ES-I3 (cell line): ENCODE data around the gene RASD1.
"Not testable (repeated sequence)": the region's sequence is repeated elsewhere in the genome, so short reads cannot be mapped to it uniquely, and the experiment has no call there.

Experiments used
- H3K36me3 ChIP-seq: 2 replicates; pipeline ENCODE4 v1.6.1; 2013; ENCODE audit warnings: mild to moderate bottlenecking, low read length, control low read depth, moderate library complexity; ENCODE audit not compliant: insufficient read depth
- H3K4me1 ChIP-seq: 2 replicates; pipeline ENCODE4 v1.6.1; 2013; ENCODE audit warnings: mild to moderate bottlenecking, control low read depth, low read length; ENCODE audit not compliant: insufficient read depth
- H3K9ac ChIP-seq: 2 replicates; pipeline ENCODE4 v1.6.1; 2013; ENCODE audit warnings: low read depth, mild to moderate bottlenecking, low read length, moderate library complexity
- H3K9me3 ChIP-seq: 2 replicates; pipeline ENCODE4 v1.6.1; 2013; ENCODE audit warnings: mild to moderate bottlenecking, low read length, moderate library complexity; ENCODE audit not compliant: control insufficient read depth, insufficient read depth

Gene RASD1

GRCh38 chr17:17491031-17491471 lies 5.1 kb downstream of the RASD1 start:
- Histone ChIP-seq H3K9ac (no peak overlapping the region), H3K36me3 (no peaks in the 10 kb centered on the region; the same call in none of the 2 replicates), H3K4me1 (peaks cover 15% of the 10 kb centered on the region; the same call in 1 of the 2 replicates), H3K9me3 (no peaks in the 10 kb centered on the region)

GRCh38 chr17:17487998-17488397 lies 8.2 kb downstream of the RASD1 start:
- Histone ChIP-seq H3K36me3 (no peaks in the 10 kb centered on the region; the same call in none of the 2 replicates), H3K9ac (no peak overlapping the region), H3K9me3 (no peaks in the 10 kb centered on the region), H3K4me1 (peaks cover 4% of the 10 kb centered on the region; the same call in 1 of the 2 replicates)

- not testable (repeated sequence) for H3K36me3 ChIP-seq, H3K9ac ChIP-seq, H3K9me3 ChIP-seq, H3K4me1 ChIP-seq
Measured at GRCh38 chr17:17486416-17486815, 9.8 kb downstream of the RASD1 start.

- Histone ChIP-seq H3K9ac (no peak overlapping the region), H3K36me3 (peaks cover 2% of the 10 kb centered on the region; the same call in 1 of the 2 replicates), H3K4me1 (0 out of 2 replicates have a peak, but pooled peaks cover 5% of the 10 kb centered on the region), H3K9me3 (no peaks in the 10 kb centered on the region)
Measured at GRCh38 chr17:17485420-17485819, 10.8 kb downstream of the RASD1 start.

- no peaks in the 10 kb centered on the region for H3K9me3 ChIP-seq
- peaks cover 2% of the 10 kb centered on the region; the same call in 1 of the 2 replicates for H3K36me3 ChIP-seq
- H3K9ac ChIP-seq = no peak overlapping the region
- 0 out of 2 replicates have a peak, but pooled peaks cover 5% of the 10 kb centered on the region for H3K4me1 ChIP-seq
Measured at GRCh38 chr17:17484451-17484899, 11.7 kb downstream of the RASD1 start.

GRCh38 chr17:17481860-17482259 lies 14.3 kb downstream of the RASD1 start:
- no peaks in the 10 kb centered on the region for H3K9me3 ChIP-seq
- peaks cover 2% of the 10 kb centered on the region; the same call in 1 of the 2 replicates for H3K36me3 ChIP-seq
- 0 out of 2 replicates have a peak, but pooled peaks cover 9% of the 10 kb centered on the region for H3K4me1 ChIP-seq
- H3K9ac ChIP-seq = no peak overlapping the region

- no peaks in the 10 kb centered on the region for H3K9me3 ChIP-seq
- H3K36me3 ChIP-seq = peaks cover 2% of the 10 kb centered on the region; the same call in 1 of the 2 replicates
- H3K9ac ChIP-seq = no peak overlapping the region
- 0 out of 2 replicates have a peak, but pooled peaks cover 9% of the 10 kb centered on the region for H3K4me1 ChIP-seq
Measured at GRCh38 chr17:17480593-17481148, 15.5 kb downstream of the RASD1 start.

- peaks cover 2% of the 10 kb centered on the region; the same call in 1 of the 2 replicates for H3K36me3 ChIP-seq
- H3K9me3 ChIP-seq = no peaks in the 10 kb centered on the region
- H3K9ac ChIP-seq = no peak overlapping the region
- 0 out of 2 replicates have a peak, but pooled peaks cover 9% of the 10 kb centered on the region for H3K4me1 ChIP-seq
Measured at GRCh38 chr17:17479209-17479608, 17.0 kb downstream of the RASD1 start.

GRCh38 chr17:17476865-17477467 lies 19.2 kb downstream of the RASD1 start, which contains the start of gene MED9:
TSS of gene MED9 (plus strand) at chr17:17477000. CDS start at chr17:17477042, 42 bp downstream.
- H3K4me1 ChIP-seq = 0 out of 2 replicates have a peak, but pooled peaks cover 9% of the 10 kb centered on the region
- peak within 1 kb of the TSS; percentile 96 for H3K9ac ChIP-seq
- peaks cover 2% of the 10 kb centered on the region; the same call in 1 of the 2 replicates for H3K36me3 ChIP-seq
- no peaks in the 10 kb centered on the region for H3K9me3 ChIP-seq

GRCh38 chr17:17474341-17474740 lies 21.9 kb downstream of the RASD1 start:
- Histone ChIP-seq H3K36me3 (no peaks in the 10 kb centered on the region), H3K4me1 (0 out of 2 replicates have a peak, but pooled peaks cover 4% of the 10 kb centered on the region), H3K9me3 (no peaks in the 10 kb centered on the region), H3K9ac (no peak overlapping the region)

GRCh38 chr17:17472333-17472920 lies 23.8 kb downstream of the RASD1 start:
- Histone ChIP-seq H3K9ac (no peak overlapping the region), H3K9me3 (no peaks in the 10 kb centered on the region), H3K4me1 (no peaks in the 10 kb centered on the region), H3K36me3 (no peaks in the 10 kb centered on the region)

- Histone ChIP-seq H3K4me1 (no peaks in the 10 kb centered on the region), H3K36me3 (no peaks in the 10 kb centered on the region), H3K9me3 (no peaks in the 10 kb centered on the region), H3K9ac (no peak overlapping the region)
Measured at GRCh38 chr17:17469996-17470395, 26.2 kb downstream of the RASD1 start.

GRCh38 chr17:17469358-17469757 lies 26.8 kb downstream of the RASD1 start:
- no peaks in the 10 kb centered on the region for H3K36me3 ChIP-seq
- no peaks in the 10 kb centered on the region for H3K9me3 ChIP-seq
- no peaks in the 10 kb centered on the region for H3K4me1 ChIP-seq
- no peak overlapping the region for H3K9ac ChIP-seq

- Histone ChIP-seq H3K36me3 (no peaks in the 10 kb centered on the region), H3K9ac (no peak overlapping the region), H3K9me3 (no peaks in the 10 kb centered on the region), H3K4me1 (no peaks in the 10 kb centered on the region)
Measured at GRCh38 chr17:17468217-17469010, 27.8 kb downstream of the RASD1 start.
